WTC11 (cell line): ENCODE measurements around the gene PTEN. TPM values are rescaled to one million over a fixed set of nuclear protein-coding genes. Genes with fewer than 3 reads are reported as not detected.
A peak's percentile ranks its signal among the peaks of the same experiment; 100 is the strongest.

Source experiments
- ATAC-seq: fragments of 200-7000 bp; cut with Tn5 transposase; 2 replicates; pipeline ENCODE4 v1.10.0; 2021; ENCODE audit warnings: mild to moderate bottlenecking, moderate library complexity
- CTCF ChIA-PET: fragments of 300-600 bp; sonication (Branson Sonifier 250); formaldehyde crosslinking; loops from one replicate; lab custom pipeline; 2021; ENCODE audit warnings: antibody characterized with exemption; lab: Charles Lee
- POLR2A ChIA-PET: fragments of 350-600 bp; sonication (Branson Sonifier 250); formaldehyde crosslinking; loops from one replicate; lab custom pipeline; 2021; ENCODE audit warnings: antibody characterized with exemption; lab: Charles Lee
- DNase-seq: peaks from one replicate; pipeline ENCODE4 v3.0.0; 2021; ENCODE audit warnings: low spot score
- H3K27ac Mint-ChIP-seq: 2 replicates; pipeline ENCODE4 v1.8.0; 2021; ENCODE audit warnings: mixed read lengths
- H3K27me3 Mint-ChIP-seq: 2 replicates; pipeline ENCODE4 v1.8.0; 2021; ENCODE audit warnings: low read depth, mild to moderate bottlenecking, moderate library complexity, mixed read lengths
- H3K36me3 Mint-ChIP-seq: 2 replicates; pipeline ENCODE4 v1.8.0; 2021; ENCODE audit warnings: mixed read lengths
- H3K4me1 Mint-ChIP-seq: 2 replicates; pipeline ENCODE4 v1.8.0; 2022; ENCODE audit warnings: mixed read lengths
- H3K4me3 Mint-ChIP-seq: 2 replicates; pipeline ENCODE4 v1.8.0; 2021; ENCODE audit warnings: mild to moderate bottlenecking, moderate library complexity, mixed read lengths
- H3K9me3 Mint-ChIP-seq: 2 replicates; pipeline ENCODE4 v1.8.0; 2021; ENCODE audit warnings: mixed read lengths
- ARID4B ChIP-seq: sonication (generic); formaldehyde crosslinking; IDR thresholded peaks from 2 replicates; pipeline ENCODE4 v1.8.0; 2023; ENCODE audit warnings: missing genetic modification reagents, mild to moderate bottlenecking, borderline replicate concordance
- ATF2 ChIP-seq: sonication (generic); formaldehyde crosslinking; IDR thresholded peaks from 2 replicates; pipeline ENCODE4 v1.8.1; 2022; ENCODE audit warnings: low read depth, missing genetic modification reagents, borderline replicate concordance
- CREM ChIP-seq: sonication (generic); formaldehyde crosslinking; IDR thresholded peaks from 2 replicates; pipeline ENCODE4 v1.8.1; 2022; ENCODE audit warnings: mild to moderate bottlenecking, missing genetic modification reagents, moderate library complexity
- IRF1 ChIP-seq: sonication (generic); formaldehyde crosslinking; IDR thresholded peaks from 2 replicates; pipeline ENCODE4 v1.8.0; 2023; ENCODE audit warnings: missing genetic modification reagents
- JUN ChIP-seq: sonication (generic); formaldehyde crosslinking; IDR thresholded peaks from 2 replicates; pipeline ENCODE4 v1.8.0; 2023; ENCODE audit warnings: mild to moderate bottlenecking, missing genetic modification reagents
- NFATC4 ChIP-seq: fragments of 250-450 bp; sonication (Bioruptor Pico); IDR thresholded peaks from 2 replicates; pipeline ENCODE4 v1.9.0; 2021; ENCODE audit warnings: mild to moderate bottlenecking
- NFE2L1 ChIP-seq: sonication (generic); formaldehyde crosslinking; IDR thresholded peaks from 2 replicates; pipeline ENCODE4 v1.8.1; 2023; ENCODE audit warnings: missing genetic modification reagents
- TEAD4 ChIP-seq: sonication (generic); formaldehyde crosslinking; IDR thresholded peaks from 2 replicates; pipeline ENCODE4 v1.8.0; 2022; ENCODE audit warnings: mild to moderate bottlenecking, missing genetic modification reagents
- ZNF219 ChIP-seq: sonication (generic); formaldehyde crosslinking; IDR thresholded peaks from 2 replicates; pipeline ENCODE4 v1.8.0; 2023; ENCODE audit warnings: missing genetic modification reagents, mild to moderate bottlenecking, borderline replicate concordance
- ZNF281 ChIP-seq: sonication (generic); formaldehyde crosslinking; IDR thresholded peaks from 2 replicates; pipeline ENCODE4 v1.8.0; 2023; ENCODE audit warnings: mild to moderate bottlenecking, missing genetic modification reagents
- ZNF317 ChIP-seq: sonication (generic); formaldehyde crosslinking; IDR thresholded peaks from 2 replicates; pipeline ENCODE4 v1.8.1; 2023; ENCODE audit warnings: low read depth, mild to moderate bottlenecking, moderate library complexity, missing genetic modification reagents, borderline replicate concordance
- ZNF512 ChIP-seq: sonication (generic); formaldehyde crosslinking; IDR thresholded peaks from 2 replicates; pipeline ENCODE4 v1.8.1; 2022; ENCODE audit warnings: missing genetic modification reagents, borderline replicate concordance
- ZNF532 ChIP-seq: fragments of 250-450 bp; sonication (Bioruptor Pico); IDR thresholded peaks from 2 replicates; pipeline ENCODE4 v1.9.0; 2021; ENCODE audit warnings: mild to moderate bottlenecking, borderline replicate concordance
- total RNA-seq: library from RNA; stranded (reverse); gene quantifications from 3 replicates; pipeline ENCODE4 v1.2.3, GENCODE V29; 2021

The PTEN gene
- total RNA-seq, 1 experiment from 2014 or later: 54.2 TPM

- DNase-seq: no peak
- Mint-ChIP-seq H3K27ac (no peak overlapping the region), H3K4me1 (peaks cover 46% of the 10 kb centered on the region), H3K9me3 (no peaks in the 10 kb centered on the region), H3K27me3 (no peaks in the 10 kb centered on the region), H3K36me3 (peaks cover 10% of the 10 kb centered on the region), H3K4me3 (no peak overlapping the region)
- ChIA-PET CTCF (no interaction called here), POLR2A (no interaction called here)
- TF ChIP-seq JUN (CRISPR knock-in tag): no peak
- no peak for TF ChIP-seq ZNF512 (CRISPR knock-in tag)
- no peak for TF ChIP-seq NFATC4
- no peak for TF ChIP-seq ZNF532 (CRISPR knock-in tag)
- no peak for TF ChIP-seq ZNF219 (CRISPR knock-in tag)
- no peak for TF ChIP-seq ZNF317 (CRISPR knock-in tag)
- no peak for TF ChIP-seq TEAD4 (CRISPR knock-in tag)
- ATAC-seq: no peak
Observed at GRCh38 chr10:87931836-87932230, 68.4 kb downstream of the PTEN start.

- Mint-ChIP-seq H3K27me3 (no peaks in the 10 kb centered on the region), H3K9me3 (no peaks in the 10 kb centered on the region), H3K27ac (peak overlapping the region; percentile 67), H3K4me1 (peaks cover 42% of the 10 kb centered on the region), H3K36me3 (peaks cover 13% of the 10 kb centered on the region), H3K4me3 (no peak overlapping the region)
- POLR2A ChIA-PET: no interaction called here
- CTCF ChIA-PET: no interaction called here
- no peak for ATAC-seq
- DNase-seq: no peak
- TF ChIP-seq CREM (CRISPR knock-in tag): no peak
- no peak for TF ChIP-seq NFE2L1
- TF ChIP-seq ARID4B (CRISPR knock-in tag): no peak
- no peak for TF ChIP-seq ATF2 (CRISPR knock-in tag)
- TF ChIP-seq IRF1 (CRISPR knock-in tag): no peak
- no peak for TF ChIP-seq ZNF281
Observed at GRCh38 chr10:87935290-87936141, 72.1 kb downstream of the PTEN start.
